Hepatocyte (in vitro differentiated cells): ENCODE results near the gene MARK2.

Source experiments
- CTCF ChIP-seq: fragments of 200-600 bp; sonication (generic); IDR thresholded peaks from 2 replicates; pipeline ENCODE4 v1.5.1; 2016; ENCODE audit warnings: antibody characterized with exemption, mild to moderate bottlenecking; ENCODE audit not compliant: poor library complexity
- EZH2 ChIP-seq: fragments of 200-600 bp; sonication (generic); IDR thresholded peaks from 2 replicates; pipeline ENCODE4 v1.6.1; 2016; ENCODE audit warnings: antibody characterized with exemption, mild to moderate bottlenecking, borderline replicate concordance
- EZH2phosphoT487 ChIP-seq: fragments of 200-600 bp; sonication (generic); IDR thresholded peaks from one replicate; pipeline ENCODE4 v1.6.1; 2018; ENCODE audit warnings: antibody characterized with exemption, mild to moderate bottlenecking, low read depth, moderate library complexity; ENCODE audit not compliant: unreplicated experiment, severe bottlenecking

- no peak for TF ChIP-seq EZH2
- TF ChIP-seq CTCF, result no peak
- no peak for TF ChIP-seq EZH2phosphoT487
Measured at GRCh38 chr11:63905179-63905578, 66.3 kb downstream of the MARK2 start.
